Measurements from ENCODE around the gene DIPK1C.

GRCh38 chr18:74495581-74496507 lies 38.7 kb upstream of the DIPK1C start, which contains the start of gene CNDP2:
- TF ChIP-seq EZH2 (IDR thresholded peaks at IDR 0.05; ENCODE audit: borderline replicate concordance): no peak
- no peak for TF ChIP-seq CTCF (IDR thresholded peaks at IDR 0.05; ENCODE audit: poor library complexity)

Measured in hepatocyte (in vitro differentiated cells).